NCI-H1436 treated with DMSO at 0.1 percent for 48 hours (cell line): ENCODE results near the gene PCMT1.
"Not testable (repeated sequence)": the region's sequence is repeated elsewhere in the genome, so short reads cannot be mapped to it uniquely, and the experiment has no call there.

Experiments used
- DNase-seq: peaks from one replicate; lab custom pipeline; 2025; lab: John Stamatoyannopoulos, UW

PCMT1 gene

DNA sequence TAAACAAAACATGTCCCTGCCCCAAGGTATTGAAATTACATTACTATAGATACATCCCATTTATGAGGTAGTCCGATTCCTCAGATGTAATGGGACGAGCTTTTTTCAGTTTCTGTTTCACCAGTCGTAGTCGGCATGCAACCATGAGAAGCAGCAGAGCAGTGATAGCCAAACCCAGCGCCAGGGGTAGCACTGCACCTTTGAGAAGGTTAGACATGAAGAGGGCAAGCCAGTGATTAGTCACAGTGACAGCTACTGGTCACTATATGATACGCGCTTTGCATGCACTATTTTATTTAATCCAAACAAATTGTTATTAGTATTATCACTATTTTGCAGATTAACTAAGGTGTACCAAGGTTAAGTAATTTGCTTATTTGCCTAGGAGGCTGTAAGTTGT, 71.0 kb downstream of the PCMT1 start:
- no peak for DNase-seq

DNA sequence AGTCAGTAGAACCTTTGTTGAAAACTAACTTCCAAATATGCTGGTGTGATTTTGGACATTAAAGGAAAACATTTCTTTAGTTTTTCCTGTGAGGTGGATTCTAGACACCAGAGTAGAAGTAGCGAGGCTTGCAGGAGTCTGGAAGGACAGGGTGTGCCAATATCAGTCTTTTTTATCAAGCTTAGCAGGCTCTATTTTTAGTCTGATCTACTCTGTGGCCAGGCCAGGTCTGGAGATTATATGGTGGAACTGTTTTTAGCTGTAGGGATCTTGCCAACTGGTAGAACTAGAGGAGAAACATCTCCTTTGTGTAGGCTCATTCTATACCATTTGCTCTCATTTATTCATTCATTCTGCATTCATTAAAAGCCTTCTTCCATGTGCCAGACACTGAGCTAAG, 72.0 kb downstream of the PCMT1 start:
- no peak for DNase-seq

DNA sequence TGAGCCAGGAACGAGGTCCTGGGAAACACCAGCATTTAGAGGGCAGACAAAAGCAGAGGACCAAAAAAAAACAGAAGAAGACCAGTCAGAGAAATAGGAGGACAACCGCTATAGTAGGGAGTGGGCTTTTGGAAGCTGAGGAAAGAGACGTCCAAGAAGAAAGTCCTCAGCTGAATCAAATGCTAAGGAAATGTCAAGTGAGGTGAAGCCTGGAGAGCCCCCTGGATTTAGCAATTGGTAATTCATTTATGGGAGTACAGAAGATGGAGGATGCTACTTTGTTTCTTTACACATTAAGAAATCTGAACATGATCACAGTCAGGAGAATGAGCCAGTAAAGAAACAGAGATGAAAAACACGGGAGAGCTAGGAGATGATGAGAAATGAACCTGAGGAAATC, 73.5 kb downstream of the PCMT1 start:
- no peak for DNase-seq

DNA sequence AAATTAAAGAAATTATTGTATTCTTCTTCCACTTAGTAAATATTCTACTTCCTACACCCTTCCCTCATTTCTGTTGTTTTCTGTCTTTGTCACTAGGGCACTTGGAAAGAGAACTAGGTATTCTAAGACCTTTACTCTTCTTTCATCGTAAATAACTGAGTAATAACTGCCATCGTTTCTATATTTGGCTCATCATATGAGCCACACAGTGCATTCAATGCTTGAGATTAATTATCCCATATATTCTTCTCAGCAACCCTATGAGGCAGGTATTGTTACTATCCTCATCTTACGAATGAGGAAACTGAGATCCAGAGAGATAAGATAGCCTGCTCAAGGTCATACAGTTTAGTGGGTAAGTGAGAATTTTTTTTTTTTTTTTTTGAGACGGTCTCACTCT, 75.8 kb downstream of the PCMT1 start:
- no peak for DNase-seq

DNA sequence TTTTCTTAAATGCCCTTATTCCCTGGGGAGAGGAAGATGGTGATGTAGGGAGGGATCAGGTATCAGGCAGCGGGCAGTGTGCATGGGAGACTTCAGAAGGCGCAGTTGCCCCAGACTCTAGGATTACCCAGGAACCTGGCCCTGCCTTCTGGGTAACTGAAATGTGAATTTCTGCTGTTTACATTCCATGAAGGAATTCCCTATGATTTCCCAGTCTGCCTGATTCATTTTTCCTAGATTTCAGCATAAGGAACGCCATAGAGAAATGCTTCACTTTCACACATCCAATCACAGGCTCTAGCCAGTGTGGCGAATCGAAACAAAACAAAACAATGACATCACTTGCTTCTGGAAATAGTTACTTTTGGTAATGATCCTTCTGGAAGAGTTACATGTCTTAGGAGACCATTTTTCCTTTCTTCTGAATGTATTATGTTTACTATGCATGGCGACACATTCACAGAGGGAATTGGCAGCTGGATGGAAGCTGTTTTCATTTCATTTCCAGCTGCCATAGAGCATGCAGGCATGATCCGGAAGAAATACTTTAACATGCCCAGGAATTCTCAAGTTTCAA, 81.3 kb downstream of the PCMT1 start:
- no peak for DNase-seq

DNA sequence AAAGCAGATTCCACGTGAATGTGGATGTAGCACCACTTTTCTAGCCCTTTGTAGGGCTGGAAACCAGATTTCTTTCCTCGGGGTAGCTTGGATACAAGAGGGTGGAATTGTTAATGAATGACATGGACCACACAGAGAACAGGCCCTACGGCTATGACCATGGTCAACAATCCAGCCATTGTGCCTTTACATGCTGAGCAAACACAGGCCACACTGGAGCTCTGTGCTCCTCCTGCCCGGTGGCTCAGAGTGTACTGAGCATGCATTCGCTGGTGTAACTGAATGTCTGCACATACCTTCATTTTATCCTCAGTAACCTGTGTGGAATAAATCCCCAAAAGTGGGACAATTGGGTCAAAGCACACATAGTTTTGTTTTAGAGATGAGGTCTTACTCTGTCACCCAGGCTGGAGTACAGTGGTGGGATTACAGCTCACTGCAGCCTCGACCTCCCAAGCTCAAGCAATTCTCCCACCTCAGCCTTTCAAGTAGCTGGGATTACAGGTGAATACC, 81.8 kb downstream of the PCMT1 start:
- DNase-seq, result no peak

DNA sequence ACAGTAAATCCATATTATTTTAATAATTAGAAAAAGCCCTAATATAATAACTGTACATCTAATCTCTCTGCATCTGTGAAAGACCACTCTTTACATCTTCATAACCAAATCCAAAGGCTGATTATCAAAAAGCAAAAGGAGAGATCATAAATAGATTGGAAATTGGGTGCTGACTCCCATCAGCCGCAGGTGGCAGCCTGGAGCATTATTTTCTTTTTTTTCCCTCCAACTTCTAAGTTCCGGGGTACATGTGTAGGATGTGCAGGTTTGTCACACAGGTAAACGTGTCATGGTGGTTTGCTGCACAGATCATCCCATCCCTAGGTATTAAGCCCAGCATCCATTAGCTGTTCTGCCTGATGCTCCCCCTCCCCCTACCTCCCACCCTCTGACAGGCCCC, 84.1 kb downstream of the PCMT1 start:
- no peak for DNase-seq

DNA sequence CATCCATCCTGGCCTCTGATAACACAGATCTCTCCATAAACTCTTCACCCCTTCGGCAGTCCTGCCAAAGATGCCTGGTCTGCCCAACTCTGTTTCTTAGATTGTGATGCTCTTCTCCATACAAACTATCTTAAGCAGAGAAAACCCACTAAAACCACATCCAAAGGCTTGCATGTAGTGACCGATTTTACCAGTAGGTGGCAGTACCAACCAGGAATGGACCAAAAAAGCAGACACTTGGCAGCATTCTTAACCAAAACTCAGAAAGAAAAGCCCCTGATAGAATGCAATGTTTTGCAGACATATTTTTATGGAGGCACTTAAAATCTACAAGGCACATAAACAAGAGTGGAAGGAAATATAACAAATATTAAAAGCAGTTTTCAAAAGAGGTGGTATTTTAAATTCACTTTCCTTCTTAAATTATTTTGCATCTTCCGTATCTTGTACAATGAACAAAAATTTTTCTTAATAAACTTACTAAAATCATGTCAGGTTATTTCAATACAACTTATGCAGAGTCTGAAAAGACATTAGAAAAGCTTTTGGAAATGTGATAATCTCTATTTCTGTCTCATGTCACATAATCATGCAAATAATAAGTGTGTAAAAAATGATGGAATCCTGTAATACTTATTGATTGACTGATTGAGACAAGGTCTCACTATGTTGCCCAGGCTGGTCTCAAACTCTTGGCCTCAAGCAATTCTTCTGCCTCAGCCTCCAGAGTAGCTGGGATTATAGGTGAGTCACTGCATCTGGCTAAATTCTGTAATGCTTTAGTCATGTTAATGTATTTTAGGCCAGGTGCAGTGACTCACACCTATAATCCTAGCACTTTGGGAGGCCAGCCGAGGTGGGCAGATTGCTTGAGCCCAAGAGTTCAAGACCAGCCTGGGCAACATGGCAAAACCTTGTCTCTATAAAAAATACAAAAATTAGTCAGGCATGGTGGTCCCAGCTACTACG, 85.3 kb downstream of the PCMT1 start:
- DNase-seq, result no peak

DNA sequence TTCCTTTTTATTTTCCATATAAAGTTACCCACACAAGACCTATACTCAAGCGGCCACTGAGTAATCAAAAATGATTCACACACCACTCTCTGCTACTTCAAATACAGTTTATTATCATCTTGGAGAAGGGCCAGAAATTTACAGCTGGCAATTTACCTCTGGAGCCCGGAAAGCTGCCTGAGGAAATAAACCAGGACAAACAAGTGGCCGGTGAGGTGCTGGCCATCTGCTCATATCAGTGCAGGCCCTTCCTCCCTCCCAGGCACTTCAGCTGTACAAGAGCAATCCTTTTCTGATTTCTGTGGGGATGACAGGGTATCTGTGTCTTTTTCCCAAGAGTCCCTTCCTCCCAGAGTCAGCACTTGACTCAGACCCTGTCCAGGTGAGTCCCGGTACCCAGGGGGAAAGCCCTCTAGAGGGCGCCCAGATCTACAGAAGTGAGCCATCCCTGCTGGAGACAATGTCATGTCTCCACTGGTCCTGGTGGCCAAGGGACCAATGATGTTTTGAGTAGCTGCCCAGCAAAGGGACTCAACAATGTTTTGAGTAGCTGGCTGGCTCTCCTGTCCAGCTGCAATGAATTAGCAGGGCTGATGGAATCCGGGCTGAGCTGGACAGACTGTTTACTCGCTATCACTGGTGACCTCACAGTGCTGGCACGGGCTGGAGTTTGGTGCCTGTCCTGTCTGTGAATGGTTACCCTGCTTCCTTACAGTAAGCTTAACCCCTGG, 91.0 kb downstream of the PCMT1 start:
- DNase-seq, result no peak

DNA sequence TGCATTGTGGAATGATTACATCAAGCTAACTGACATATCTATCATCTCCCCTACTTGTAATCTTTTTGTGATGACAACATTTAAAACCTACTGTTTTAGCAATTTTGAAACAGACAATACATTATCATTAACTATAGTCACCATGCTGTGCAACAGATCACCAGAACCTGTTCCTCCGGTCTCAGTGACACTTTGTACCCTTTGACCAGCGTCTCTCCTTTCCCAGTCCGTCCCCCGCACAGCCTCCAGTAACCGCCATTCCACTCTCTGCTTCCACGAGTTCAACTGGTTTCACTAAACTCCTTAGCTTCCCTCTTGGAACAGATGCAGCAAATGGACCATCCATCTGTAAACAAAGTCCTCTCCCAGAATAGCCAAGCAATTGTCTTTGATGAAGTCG, 92.8 kb downstream of the PCMT1 start:
- no peak for DNase-seq

DNA sequence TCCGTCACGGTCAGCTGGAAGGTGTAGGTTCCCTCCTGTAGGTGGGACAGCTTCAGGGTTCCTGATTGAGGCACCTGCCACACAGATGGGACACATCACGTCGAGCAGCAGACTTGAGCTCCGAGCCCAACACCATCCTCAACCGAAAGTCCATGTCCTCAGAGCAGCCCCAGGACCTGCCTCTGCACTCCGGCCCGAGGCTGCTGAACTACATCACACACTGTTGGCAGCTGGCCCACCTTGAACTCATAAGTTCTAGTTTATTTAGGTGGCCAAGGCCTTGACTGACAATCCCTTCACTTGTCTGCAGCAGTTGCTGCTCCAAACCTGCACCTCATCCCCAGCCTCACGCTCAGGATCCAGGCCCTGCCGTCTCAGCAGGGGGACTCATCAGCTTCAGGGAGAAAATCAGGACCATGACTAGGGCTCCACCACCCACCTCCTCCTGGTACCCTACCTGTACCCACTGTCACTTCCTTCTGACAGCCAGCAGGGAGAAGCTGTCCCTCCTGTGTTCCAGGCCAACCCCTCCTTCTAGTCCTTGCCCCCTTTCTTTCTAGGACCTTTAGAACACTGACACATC, 93.6 kb downstream of the PCMT1 start:
- no peak for DNase-seq

DNA sequence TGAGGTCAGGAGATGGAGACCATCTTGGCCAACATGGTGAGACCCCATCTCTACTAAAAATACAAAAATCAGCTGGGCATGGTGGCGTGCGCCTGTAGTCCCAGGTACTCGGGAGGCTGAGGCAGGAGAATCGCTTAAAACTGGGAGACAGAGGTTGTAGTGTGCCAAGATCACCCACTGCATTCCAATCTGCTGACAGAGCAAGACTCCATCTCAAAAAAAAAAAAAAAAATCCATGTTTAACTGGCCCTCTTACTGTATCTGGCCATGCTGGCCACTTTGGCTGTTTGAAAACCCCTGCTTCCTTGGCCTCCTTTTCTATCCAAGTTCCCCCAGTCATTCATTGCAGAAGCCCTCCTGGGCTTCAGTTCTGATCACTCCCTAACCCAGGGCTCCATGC, 94.5 kb downstream of the PCMT1 start:
- DNase-seq, result not testable (repeated sequence)

DNA sequence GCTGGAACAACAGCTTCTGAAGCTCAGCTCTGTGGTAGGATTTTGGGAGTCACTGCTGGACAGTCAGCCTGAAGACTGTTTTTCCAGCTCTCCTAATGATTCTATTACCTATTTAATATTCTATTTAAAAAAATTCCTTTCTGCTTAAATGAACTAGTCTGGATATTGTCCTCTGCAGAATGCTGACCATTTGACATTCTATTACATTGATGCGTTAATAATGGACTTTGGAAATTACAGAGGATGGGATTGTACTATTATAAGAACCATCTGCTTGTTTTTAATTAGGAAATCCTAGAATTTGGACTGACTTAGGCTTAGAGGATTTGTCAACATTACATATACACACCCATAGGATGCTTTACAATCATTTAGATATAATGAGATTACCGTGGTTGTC, 94.9 kb downstream of the PCMT1 start:
- DNase-seq, result no peak

DNA sequence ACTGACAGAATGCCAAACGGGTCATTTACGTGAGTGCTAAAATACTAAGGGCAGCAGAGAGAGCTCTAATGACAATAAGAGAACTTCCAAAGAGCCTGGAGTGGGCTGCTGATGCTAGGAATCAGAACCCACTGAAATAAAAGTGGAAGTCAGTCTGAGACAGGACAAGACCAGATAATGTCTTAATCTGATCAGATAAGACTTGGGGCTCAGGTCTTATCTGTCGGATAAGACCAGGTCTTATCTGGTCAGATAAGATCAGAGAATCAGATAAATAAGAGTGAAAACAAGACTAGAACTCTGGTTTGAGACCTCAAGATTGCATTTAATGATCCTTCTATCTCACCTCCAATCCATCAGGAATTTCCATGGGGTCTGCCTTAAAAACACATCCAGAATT, 96.0 kb downstream of the PCMT1 start:
- DNase-seq, result no peak

DNA sequence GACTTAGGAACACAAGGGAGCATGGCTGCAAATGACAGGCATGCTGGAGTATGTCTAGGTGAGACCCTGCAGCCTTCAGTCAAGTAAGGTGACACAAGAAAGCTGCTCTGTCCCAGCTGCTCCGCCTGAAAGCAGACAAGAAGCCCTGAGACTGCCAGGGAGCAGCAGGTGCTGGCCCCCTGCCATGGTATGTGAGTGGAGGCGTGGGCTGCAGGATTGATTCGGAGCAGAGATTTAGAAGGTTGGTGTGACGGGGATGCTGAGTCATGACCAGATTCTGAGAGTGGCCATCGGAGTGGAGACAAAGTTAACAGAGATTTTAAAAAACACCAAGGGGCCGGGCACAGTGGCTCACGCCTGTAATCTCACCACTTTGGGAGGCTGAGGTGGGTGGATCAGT, 96.8 kb downstream of the PCMT1 start:
- no peak for DNase-seq

DNA sequence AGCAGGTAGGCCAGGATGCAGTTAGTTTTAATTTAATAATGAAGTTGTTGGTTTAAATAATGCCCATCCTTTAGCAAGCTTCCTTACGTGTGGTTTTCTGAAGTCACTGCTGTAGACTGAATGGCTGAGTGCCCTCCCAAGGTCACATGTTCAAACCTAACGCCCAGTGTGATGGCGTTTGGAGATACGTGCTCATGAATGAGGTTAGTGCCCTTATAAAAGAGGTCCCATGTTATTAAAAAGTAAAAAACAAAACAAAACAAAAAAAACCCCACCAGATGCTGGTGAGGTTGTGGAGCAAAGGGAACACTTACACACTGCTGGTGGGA, 98.4 kb downstream of the PCMT1 start:
- no peak for DNase-seq

DNA sequence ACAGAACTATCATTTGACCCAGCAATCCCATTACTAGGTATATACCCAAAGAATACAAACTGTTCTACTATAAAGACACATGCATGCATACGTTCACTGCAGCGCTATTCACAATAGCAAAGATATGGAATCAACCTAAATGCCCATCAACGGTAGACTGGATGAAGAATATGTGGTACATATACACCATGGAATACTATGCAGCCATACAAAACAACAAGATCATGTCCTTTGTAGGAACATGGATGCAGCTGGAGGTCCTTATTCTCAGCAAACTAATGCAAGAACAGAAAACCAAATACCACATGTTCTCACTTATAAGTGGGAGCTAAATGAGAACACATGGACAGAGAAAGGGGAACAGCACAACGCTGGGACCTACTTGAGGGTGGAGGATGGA, 98.8 kb downstream of the PCMT1 start:
- DNase-seq, result not testable (repeated sequence)

DNA sequence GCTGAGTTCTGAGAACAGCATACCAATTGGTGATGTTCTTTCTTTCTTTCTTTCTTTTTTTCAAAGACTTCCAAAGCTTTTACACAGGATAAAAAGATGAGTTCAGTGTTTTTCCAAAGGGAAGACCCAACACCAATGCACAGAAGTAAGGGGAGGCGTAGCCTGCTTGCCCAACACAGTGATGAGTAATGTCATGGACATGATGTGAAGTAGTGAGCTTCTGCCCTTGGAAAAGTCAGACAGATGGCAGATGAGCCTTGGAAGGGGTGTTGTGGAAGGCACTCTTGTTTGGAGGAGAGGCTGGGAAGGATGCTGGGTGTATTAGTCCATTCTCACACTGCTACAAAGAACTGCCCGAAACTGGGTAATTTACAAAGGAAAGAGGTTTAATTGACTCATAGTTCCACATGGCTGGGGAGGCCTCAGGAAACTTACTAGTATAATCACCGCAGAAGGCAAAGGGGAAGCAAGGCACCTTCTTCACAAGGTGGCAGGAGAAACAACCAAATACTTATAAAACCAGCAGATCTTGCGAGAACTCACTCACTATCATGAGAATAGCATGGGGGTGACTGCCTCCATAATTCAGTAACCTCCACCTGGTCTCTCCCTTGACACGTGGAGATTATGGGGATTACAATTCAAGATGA, 102.0 kb downstream of the PCMT1 start:
- no peak for DNase-seq

DNA sequence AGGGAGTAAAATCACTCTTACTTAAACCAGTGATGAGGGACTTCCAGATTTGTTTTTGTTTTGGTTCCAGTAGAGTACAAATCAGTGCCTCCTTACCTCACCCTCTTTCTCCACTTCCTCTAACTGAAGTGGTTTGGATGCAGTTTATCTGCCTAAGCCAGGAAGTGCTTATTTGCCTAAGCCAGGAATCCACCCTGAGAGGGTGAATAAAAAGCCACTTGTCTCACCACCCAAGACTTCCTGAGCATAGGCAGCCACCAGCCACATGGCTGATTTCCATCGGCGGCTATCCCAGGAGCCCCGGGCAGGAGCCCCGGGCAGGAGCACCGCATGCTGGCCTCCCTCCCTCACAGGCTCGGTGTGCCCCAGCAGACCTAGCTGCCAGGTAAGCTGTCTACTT, 102.6 kb downstream of the PCMT1 start:
- DNase-seq, result no peak

DNA sequence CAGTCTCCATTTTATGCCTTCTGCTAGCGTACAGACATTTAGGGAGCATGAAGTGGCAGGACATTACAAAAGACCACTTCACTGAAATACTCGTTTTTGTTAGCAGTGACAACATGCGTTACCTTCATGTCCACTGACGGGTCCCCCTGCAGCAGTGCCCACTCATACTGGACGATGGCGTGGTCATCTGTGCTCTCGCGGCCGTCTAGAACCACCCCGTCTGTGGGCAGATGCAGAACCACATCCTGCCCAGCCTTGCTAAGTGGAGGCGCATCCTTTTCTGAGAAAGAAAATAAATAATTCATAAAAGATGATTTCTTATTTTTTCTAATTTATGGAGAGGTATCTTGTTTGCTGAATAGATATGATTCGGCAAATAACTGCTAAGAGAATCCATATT, 103.3 kb downstream of the PCMT1 start:
- DNase-seq, result no peak

DNA sequence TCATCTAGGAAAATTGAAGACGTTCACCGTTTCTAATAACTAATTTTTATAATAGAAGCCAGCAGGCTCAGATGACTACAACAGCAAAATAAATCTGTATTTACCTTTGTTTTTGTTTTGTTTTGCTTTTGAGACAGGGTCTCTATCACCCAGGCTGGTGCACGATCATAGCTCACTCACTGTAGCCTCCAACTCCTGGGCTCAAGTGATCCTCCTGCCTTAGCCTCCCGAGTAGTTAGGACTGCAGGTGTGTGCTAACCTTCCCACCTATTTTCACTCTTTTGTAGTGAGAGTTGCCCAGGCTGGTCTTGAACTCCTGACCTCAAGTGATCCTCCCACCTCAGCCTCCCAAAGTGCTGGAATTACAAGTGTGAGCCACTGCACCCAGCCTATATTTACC, 104.5 kb downstream of the PCMT1 start:
- DNase-seq, result not testable (repeated sequence)

DNA sequence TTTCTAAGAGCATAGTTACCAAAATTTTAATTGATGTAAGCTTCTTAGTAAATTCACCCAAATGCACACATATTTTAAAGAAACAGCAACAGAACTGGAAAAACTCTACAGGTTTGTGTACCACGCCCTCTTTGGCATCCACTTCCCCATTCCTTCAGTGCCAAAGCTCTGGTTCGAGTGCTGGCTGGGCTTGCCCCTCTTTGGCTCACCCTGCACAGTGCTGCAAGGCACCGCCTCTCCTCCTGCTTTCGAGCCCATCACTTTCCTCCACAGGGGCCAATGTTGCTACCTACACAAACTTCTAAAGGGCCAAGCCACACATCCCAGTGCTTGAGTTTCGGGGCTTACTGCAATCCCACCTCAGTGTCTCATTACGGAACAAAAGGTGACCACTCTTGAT, 105.0 kb downstream of the PCMT1 start:
- no peak for DNase-seq
